Cardiac fibroblast (primary cell): ENCODE data around the gene HSF5.
A peak's percentile ranks its signal among the peaks of the same experiment; 100 is the strongest.

Experiments
- DNase-seq, 2 donors: peaks; one replicate each; pipeline versions ENCODE4 v3.0.0 to v3.0.0-alpha.2; 2010; ENCODE audit warnings: low read depth in 2 of 2
- H3K4me3 ChIP-seq, 2 donors: replicated peaks in 1 of 2; 1 replicate in 1 of 2; 2 replicates in 1 of 2; pipeline ENCODE4 v1.5.1; 2011; ENCODE audit warnings: low read depth in 2 of 2, low read length in 2 of 2, mild to moderate bottlenecking in 2 of 2, moderate library complexity in 1 of 2
- CTCF ChIP-seq: IDR thresholded peaks from one replicate; pipeline ENCODE4 v1.5.1; 2011; ENCODE audit warnings: low read depth, mild to moderate bottlenecking, low read length, inconsistent platforms

Gene HSF5

GRCh38 chr17:58528443-58528842 is 40.2 kb upstream of the HSF5 start:
- H3K4me3 ChIP-seq = no peak overlapping the region
- TF ChIP-seq CTCF = no peak
- no peak for DNase-seq

DNA sequence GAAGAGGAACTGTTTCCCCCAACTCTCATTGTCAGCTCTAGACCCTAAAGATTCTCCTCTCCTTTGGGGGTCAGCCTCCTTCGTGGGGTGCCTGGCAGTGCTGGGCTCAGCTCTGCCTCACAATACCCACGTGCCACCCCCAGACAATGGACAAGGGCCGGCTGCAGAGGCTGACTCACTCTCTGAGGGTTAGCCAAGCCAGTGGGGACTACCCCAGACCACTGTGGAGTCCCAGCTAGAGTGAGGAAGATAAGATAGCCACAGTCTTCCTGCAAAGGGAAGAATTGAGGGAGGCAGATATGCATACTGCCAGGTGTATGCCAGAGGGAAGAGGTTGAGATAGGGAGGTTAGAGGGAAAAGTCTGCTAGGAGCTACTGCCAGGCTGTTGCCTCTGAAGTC is 39.7 kb upstream of the HSF5 start:
- no peak for TF ChIP-seq CTCF
- no peak overlapping the region for H3K4me3 ChIP-seq
- peak; percentile 64 to 72 for DNase-seq

GRCh38 chr17:58527306-58527705 is 39.1 kb upstream of the HSF5 start:
- DNase-seq = no peak
- no peak overlapping the region for H3K4me3 ChIP-seq
- TF ChIP-seq CTCF = peak; percentile 13

GRCh38 chr17:58525239-58525638 is 37.0 kb upstream of the HSF5 start:
- TF ChIP-seq CTCF = no peak
- H3K4me3 ChIP-seq = no peak overlapping the region
- peak; percentile 86 to 99 for DNase-seq

GRCh38 chr17:58521680-58522079 is 33.5 kb upstream of the HSF5 start:
- TF ChIP-seq CTCF = no peak

DNA sequence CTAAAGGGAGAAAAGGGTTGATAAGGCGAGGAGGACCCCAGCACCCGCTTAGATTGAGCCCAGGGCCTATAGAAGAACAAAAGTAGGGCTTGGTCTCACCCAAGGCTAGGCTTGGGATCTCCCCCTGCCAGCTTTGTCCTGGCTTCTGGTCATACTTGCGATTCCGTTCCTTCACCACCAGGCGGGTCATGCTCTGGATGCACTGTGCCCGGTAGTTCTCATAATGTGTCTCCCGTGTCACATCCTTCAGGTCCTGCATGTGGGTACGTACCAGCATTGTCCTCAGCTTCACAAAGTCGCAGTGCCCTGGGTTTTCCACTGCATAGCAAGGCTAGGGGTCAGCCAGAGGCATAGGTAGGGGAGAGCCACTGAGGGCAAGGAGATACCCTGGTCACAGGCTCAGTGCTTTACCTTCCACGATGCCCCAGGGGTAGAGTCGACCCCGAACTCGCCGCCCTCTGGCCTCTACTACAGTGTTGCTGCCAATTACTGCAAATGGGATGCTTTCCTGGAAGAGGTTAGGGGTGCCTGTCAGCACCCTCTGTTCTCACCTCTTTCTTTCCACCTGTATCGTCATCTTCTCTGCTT is 32.7 kb upstream of the HSF5 start:
- peak; percentile 63 for TF ChIP-seq CTCF
- DNase-seq = peak; percentile 30 to 36
- H3K4me3 ChIP-seq = no peak overlapping the region

More at GRCh38 chr17:58521680-58522079, 33.5 kb upstream of the HSF5 start:
- H3K4me3 ChIP-seq = no peak overlapping the region
- DNase-seq = no peak
